WTC11 (cell line): ENCODE results near the gene RNF43. TPM values are rescaled to one million over a fixed set of nuclear protein-coding genes. Genes with fewer than 3 reads are reported as not detected.
A peak's percentile ranks its signal among the peaks of the same experiment; 100 is the strongest.

Source experiments
- ATAC-seq: fragments of 200-7000 bp; cut with Tn5 transposase; 2 replicates; pipeline ENCODE4 v1.10.0; 2021; ENCODE audit warnings: mild to moderate bottlenecking, moderate library complexity
- CTCF ChIA-PET: fragments of 300-600 bp; sonication (Branson Sonifier 250); formaldehyde crosslinking; loops from one replicate; lab custom pipeline; 2021; ENCODE audit warnings: antibody characterized with exemption; lab: Charles Lee
- POLR2A ChIA-PET: fragments of 350-600 bp; sonication (Branson Sonifier 250); formaldehyde crosslinking; loops from one replicate; lab custom pipeline; 2021; ENCODE audit warnings: antibody characterized with exemption; lab: Charles Lee
- DNase-seq: peaks from one replicate; pipeline ENCODE4 v3.0.0; 2021; ENCODE audit warnings: low spot score
- H3K27ac Mint-ChIP-seq: 2 replicates; pipeline ENCODE4 v1.8.0; 2021; ENCODE audit warnings: mixed read lengths
- H3K27me3 Mint-ChIP-seq: 2 replicates; pipeline ENCODE4 v1.8.0; 2021; ENCODE audit warnings: low read depth, mild to moderate bottlenecking, moderate library complexity, mixed read lengths
- H3K36me3 Mint-ChIP-seq: 2 replicates; pipeline ENCODE4 v1.8.0; 2021; ENCODE audit warnings: mixed read lengths
- H3K4me1 Mint-ChIP-seq: 2 replicates; pipeline ENCODE4 v1.8.0; 2022; ENCODE audit warnings: mixed read lengths
- H3K4me3 Mint-ChIP-seq: 2 replicates; pipeline ENCODE4 v1.8.0; 2021; ENCODE audit warnings: mild to moderate bottlenecking, moderate library complexity, mixed read lengths
- H3K9me3 Mint-ChIP-seq: 2 replicates; pipeline ENCODE4 v1.8.0; 2021; ENCODE audit warnings: mixed read lengths
- ARID4B ChIP-seq: sonication (generic); formaldehyde crosslinking; IDR thresholded peaks from 2 replicates; pipeline ENCODE4 v1.8.0; 2023; ENCODE audit warnings: missing genetic modification reagents, mild to moderate bottlenecking, borderline replicate concordance
- EMX1 ChIP-seq: fragments of 250-450 bp; sonication (Bioruptor Pico); IDR thresholded peaks from 2 replicates; pipeline ENCODE4 v1.8.0; 2021; ENCODE audit warnings: mild to moderate bottlenecking
- FOXJ3 ChIP-seq: sonication (generic); formaldehyde crosslinking; IDR thresholded peaks from 2 replicates; pipeline ENCODE4 v1.9.0; 2021; ENCODE audit warnings: missing genetic modification reagents, mild to moderate bottlenecking, borderline replicate concordance
- GABPB1 ChIP-seq: sonication (generic); formaldehyde crosslinking; IDR thresholded peaks from 2 replicates; pipeline ENCODE4 v1.8.1; 2023; ENCODE audit warnings: mild to moderate bottlenecking, missing genetic modification reagents
- NFYB ChIP-seq: sonication (generic); formaldehyde crosslinking; conservative IDR thresholded peaks from 2 replicates; pipeline ENCODE4 v1.8.0; 2022; ENCODE audit warnings: low read depth, missing genetic modification reagents
- NR2C2 ChIP-seq: sonication (generic); formaldehyde crosslinking; IDR thresholded peaks from 2 replicates; pipeline ENCODE4 v1.8.0; 2022; ENCODE audit warnings: mild to moderate bottlenecking, missing genetic modification reagents
- PRDM15 ChIP-seq: sonication (generic); formaldehyde crosslinking; IDR thresholded peaks from 2 replicates; pipeline ENCODE4 v1.8.0; 2022; ENCODE audit warnings: missing genetic modification reagents
- ZNF423 ChIP-seq: fragments of 250-450 bp; sonication (Bioruptor Pico); IDR thresholded peaks from 2 replicates; pipeline ENCODE4 v2.1.2; 2022; ENCODE audit warnings: mild to moderate bottlenecking, moderate library complexity
- total RNA-seq: library from RNA; stranded (reverse); gene quantifications from 3 replicates; pipeline ENCODE4 v1.2.3, GENCODE V29; 2021
- TF ChIP-seq, protein P1 (sequence below): fragments of 250-450 bp; sonication (Bioruptor Pico); IDR thresholded peaks from 2 replicates; pipeline ENCODE4 v2.1.2; 2022; ENCODE audit warnings: mild to moderate bottlenecking, moderate library complexity
- TF ChIP-seq, protein P2 (sequence below): sonication (generic); formaldehyde crosslinking; IDR thresholded peaks from 2 replicates; pipeline ENCODE4 v1.8.1; 2023; ENCODE audit warnings: mild to moderate bottlenecking, missing genetic modification reagents, moderate library complexity
- TF ChIP-seq, protein P3 (sequence below): sonication (generic); formaldehyde crosslinking; IDR thresholded peaks from 2 replicates; pipeline ENCODE4 v1.8.0; 2023; ENCODE audit warnings: mild to moderate bottlenecking, missing genetic modification reagents
- TF ChIP-seq, protein P4 (sequence below): fragments of 200-600 bp; IDR thresholded peaks from 2 replicates; pipeline ENCODE4 v1.8.0; 2022; ENCODE audit warnings: antibody characterized with exemption
- TF ChIP-seq, protein P5 (sequence below): sonication (generic); formaldehyde crosslinking; IDR thresholded peaks from 2 replicates; pipeline ENCODE4 v1.8.1; 2023; ENCODE audit warnings: mild to moderate bottlenecking, missing genetic modification reagents
- TF ChIP-seq, protein P6 (sequence below): sonication (generic); formaldehyde crosslinking; conservative IDR thresholded peaks from 2 replicates; pipeline ENCODE4 v1.8.1; 2022; ENCODE audit warnings: mild to moderate bottlenecking, missing genetic modification reagents

RNF43 gene
- total RNA-seq, 1 experiment from 2014 or later: 3.6 TPM

DNA sequence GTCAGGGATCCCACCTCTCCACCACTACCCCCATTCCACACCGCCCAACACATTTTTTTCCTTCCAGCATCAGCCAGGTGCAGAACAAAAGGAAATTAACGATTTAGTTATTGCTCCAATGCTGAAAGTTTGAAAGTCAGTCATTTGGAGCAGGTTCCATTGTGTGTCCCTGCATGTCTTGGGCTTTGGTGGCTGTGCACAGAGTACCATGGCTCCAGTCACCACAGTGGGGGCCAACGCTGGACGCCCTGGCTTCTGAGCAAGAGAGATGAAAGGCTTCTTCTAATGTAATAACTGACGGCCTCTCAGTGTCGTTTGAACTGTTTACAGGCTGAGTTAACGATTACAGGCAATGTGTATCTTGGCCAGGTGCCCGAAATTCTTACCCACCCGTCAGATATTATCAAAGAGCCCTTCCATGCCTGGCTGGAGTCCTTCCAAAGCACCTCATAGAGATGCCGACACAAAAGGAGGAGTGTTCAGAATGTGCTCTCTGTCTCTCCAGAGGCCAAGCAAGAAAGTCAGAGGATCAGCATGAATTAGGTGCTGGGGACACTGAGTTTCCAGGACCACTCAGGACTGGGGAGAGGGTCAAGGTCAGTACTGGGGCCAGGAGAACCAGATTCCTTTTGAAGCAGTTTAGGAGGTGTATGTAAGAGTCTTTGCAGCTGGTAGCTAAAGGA lies 25.9 kb downstream of the RNF43 start:
- Mint-ChIP-seq H3K4me3 (no peak overlapping the region), H3K27ac (no peak overlapping the region), H3K27me3 (peaks cover 42% of the 10 kb centered on the region), H3K9me3 (no peaks in the 10 kb centered on the region), H3K36me3 (no peaks in the 10 kb centered on the region), H3K4me1 (peaks cover 49% of the 10 kb centered on the region)
- DNase-seq (no peak), ATAC-seq (no peak)
- TF ChIP-seq GABPB1 (CRISPR knock-in tag) (peak; percentile 95), EMX1 (CRISPR knock-in tag) (no peak)
- TF ChIP-seq, protein P1, sequence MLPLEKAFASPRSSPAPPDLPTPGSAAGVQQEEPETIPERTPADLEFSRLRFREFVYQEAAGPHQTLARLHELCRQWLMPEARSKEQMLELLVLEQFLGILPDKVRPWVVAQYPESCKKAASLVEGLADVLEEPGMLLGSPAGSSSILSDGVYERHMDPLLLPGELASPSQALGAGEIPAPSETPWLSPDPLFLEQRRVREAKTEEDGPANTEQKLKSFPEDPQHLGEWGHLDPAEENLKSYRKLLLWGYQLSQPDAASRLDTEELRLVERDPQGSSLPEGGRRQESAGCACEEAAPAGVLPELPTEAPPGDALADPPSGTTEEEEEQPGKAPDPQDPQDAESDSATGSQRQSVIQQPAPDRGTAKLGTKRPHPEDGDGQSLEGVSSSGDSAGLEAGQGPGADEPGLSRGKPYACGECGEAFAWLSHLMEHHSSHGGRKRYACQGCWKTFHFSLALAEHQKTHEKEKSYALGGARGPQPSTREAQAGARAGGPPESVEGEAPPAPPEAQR (CRISPR knock-in tag): no peak
- TF ChIP-seq, protein P2, sequence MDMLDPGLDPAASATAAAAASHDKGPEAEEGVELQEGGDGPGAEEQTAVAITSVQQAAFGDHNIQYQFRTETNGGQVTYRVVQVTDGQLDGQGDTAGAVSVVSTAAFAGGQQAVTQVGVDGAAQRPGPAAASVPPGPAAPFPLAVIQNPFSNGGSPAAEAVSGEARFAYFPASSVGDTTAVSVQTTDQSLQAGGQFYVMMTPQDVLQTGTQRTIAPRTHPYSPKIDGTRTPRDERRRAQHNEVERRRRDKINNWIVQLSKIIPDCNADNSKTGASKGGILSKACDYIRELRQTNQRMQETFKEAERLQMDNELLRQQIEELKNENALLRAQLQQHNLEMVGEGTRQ (CRISPR knock-in tag): no peak
- ChIA-PET CTCF (no interaction called here), POLR2A (no interaction called here)

GRCh38 chr17:58390884-58391283 lies 26.4 kb downstream of the RNF43 start:
- Mint-ChIP-seq H3K36me3 (no peaks in the 10 kb centered on the region), H3K9me3 (no peaks in the 10 kb centered on the region), H3K27ac (no peak overlapping the region), H3K4me3 (no peak overlapping the region), H3K4me1 (peaks cover 49% of the 10 kb centered on the region), H3K27me3 (peaks cover 36% of the 10 kb centered on the region)
- CTCF ChIA-PET: interaction anchor here (1.5 kb wide), 1 partner anchor 27 kb away, joined by 6 read pairs; the partner anchor contains the start of gene RNF43
- ATAC-seq (no peak), DNase-seq (no peak)
- POLR2A ChIA-PET: no interaction called here
- TF ChIP-seq NR2C2 (CRISPR knock-in tag) (no peak), ZNF423 (CRISPR knock-in tag) (no peak), PRDM15 (CRISPR knock-in tag) (no peak), NFYB (CRISPR knock-in tag) (no peak), FOXJ3 (CRISPR knock-in tag) (no peak), ARID4B (no peak)
- TF ChIP-seq, protein P1 (CRISPR knock-in tag): no peak
- TF ChIP-seq, protein P3, sequence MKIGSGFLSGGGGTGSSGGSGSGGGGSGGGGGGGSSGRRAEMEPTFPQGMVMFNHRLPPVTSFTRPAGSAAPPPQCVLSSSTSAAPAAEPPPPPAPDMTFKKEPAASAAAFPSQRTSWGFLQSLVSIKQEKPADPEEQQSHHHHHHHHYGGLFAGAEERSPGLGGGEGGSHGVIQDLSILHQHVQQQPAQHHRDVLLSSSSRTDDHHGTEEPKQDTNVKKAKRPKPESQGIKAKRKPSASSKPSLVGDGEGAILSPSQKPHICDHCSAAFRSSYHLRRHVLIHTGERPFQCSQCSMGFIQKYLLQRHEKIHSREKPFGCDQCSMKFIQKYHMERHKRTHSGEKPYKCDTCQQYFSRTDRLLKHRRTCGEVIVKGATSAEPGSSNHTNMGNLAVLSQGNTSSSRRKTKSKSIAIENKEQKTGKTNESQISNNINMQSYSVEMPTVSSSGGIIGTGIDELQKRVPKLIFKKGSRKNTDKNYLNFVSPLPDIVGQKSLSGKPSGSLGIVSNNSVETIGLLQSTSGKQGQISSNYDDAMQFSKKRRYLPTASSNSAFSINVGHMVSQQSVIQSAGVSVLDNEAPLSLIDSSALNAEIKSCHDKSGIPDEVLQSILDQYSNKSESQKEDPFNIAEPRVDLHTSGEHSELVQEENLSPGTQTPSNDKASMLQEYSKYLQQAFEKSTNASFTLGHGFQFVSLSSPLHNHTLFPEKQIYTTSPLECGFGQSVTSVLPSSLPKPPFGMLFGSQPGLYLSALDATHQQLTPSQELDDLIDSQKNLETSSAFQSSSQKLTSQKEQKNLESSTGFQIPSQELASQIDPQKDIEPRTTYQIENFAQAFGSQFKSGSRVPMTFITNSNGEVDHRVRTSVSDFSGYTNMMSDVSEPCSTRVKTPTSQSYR (CRISPR knock-in tag): no peak
- TF ChIP-seq, protein P4, sequence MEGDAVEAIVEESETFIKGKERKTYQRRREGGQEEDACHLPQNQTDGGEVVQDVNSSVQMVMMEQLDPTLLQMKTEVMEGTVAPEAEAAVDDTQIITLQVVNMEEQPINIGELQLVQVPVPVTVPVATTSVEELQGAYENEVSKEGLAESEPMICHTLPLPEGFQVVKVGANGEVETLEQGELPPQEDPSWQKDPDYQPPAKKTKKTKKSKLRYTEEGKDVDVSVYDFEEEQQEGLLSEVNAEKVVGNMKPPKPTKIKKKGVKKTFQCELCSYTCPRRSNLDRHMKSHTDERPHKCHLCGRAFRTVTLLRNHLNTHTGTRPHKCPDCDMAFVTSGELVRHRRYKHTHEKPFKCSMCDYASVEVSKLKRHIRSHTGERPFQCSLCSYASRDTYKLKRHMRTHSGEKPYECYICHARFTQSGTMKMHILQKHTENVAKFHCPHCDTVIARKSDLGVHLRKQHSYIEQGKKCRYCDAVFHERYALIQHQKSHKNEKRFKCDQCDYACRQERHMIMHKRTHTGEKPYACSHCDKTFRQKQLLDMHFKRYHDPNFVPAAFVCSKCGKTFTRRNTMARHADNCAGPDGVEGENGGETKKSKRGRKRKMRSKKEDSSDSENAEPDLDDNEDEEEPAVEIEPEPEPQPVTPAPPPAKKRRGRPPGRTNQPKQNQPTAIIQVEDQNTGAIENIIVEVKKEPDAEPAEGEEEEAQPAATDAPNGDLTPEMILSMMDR: no peak
- TF ChIP-seq, protein P5, sequence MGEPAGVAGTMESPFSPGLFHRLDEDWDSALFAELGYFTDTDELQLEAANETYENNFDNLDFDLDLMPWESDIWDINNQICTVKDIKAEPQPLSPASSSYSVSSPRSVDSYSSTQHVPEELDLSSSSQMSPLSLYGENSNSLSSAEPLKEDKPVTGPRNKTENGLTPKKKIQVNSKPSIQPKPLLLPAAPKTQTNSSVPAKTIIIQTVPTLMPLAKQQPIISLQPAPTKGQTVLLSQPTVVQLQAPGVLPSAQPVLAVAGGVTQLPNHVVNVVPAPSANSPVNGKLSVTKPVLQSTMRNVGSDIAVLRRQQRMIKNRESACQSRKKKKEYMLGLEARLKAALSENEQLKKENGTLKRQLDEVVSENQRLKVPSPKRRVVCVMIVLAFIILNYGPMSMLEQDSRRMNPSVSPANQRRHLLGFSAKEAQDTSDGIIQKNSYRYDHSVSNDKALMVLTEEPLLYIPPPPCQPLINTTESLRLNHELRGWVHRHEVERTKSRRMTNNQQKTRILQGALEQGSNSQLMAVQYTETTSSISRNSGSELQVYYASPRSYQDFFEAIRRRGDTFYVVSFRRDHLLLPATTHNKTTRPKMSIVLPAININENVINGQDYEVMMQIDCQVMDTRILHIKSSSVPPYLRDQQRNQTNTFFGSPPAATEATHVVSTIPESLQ (CRISPR knock-in tag): no peak
- TF ChIP-seq, protein P6, sequence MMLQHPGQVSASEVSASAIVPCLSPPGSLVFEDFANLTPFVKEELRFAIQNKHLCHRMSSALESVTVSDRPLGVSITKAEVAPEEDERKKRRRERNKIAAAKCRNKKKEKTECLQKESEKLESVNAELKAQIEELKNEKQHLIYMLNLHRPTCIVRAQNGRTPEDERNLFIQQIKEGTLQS: no peak
